Lower lobe of right lung (tissue), 2 donors: ENCODE results near the gene C12orf56. TPM values are rescaled to one million over a fixed set of nuclear protein-coding genes. Genes with fewer than 3 reads are reported as not detected.

Source experiments
- ATAC-seq, 2 donors: fragments of 200-7000 bp; cut with Tn5 transposase; one replicate each; pipeline ENCODE4 v1.9.1; 2020 to 2022; ENCODE audit warnings: mild to moderate bottlenecking in 2 of 2, moderate library complexity in 2 of 2
- DNase-seq: peaks from one replicate; pipeline ENCODE4 v3.0.0-alpha.2; 2020
- H3K27ac ChIP-seq: fragments of 200-600 bp; one replicate; pipeline ENCODE4 v1.8.0; 2022
- H3K27me3 ChIP-seq: fragments of 200-600 bp; one replicate; pipeline ENCODE4 v1.8.0; 2022; ENCODE audit warnings: low read depth
- H3K36me3 ChIP-seq: fragments of 200-600 bp; one replicate; pipeline ENCODE4 v1.8.0; 2022; ENCODE audit warnings: mild to moderate bottlenecking
- H3K4me1 ChIP-seq: fragments of 200-600 bp; one replicate; pipeline ENCODE4 v1.8.0; 2022
- H3K4me3 ChIP-seq: fragments of 200-600 bp; one replicate; pipeline ENCODE4 v1.8.0; 2022; ENCODE audit warnings: mild to moderate bottlenecking
- H3K9me3 ChIP-seq: fragments of 200-600 bp; one replicate; pipeline ENCODE4 v1.8.0; 2022
- CTCF ChIP-seq: fragments of 200-600 bp; IDR thresholded peaks from one replicate; pipeline ENCODE4 v1.8.0; 2022; ENCODE audit warnings: antibody characterized with exemption, mild to moderate bottlenecking
- intact Hi-C: fragments of 100-400 bp; cut with DNase I; formaldehyde crosslinking; loops from one replicate; pipeline ENCODE4 v1.11.0; 2022
- total RNA-seq: library from RNA; stranded (reverse); fragmentation: NEBNext Ultra II Directional; extraction: Animal tissue kit (Norgen Biotek cat#: 25700); gene quantifications from one replicate; pipeline ENCODE4 v1.2.1, GENCODE V29; 2021
- donor health status: DM: no; HTN: yes; CAD: no; lungs with severe emphysema.

Gene C12orf56
- total RNA-seq, 1 donor from 2014 or later: not detected

DNA sequence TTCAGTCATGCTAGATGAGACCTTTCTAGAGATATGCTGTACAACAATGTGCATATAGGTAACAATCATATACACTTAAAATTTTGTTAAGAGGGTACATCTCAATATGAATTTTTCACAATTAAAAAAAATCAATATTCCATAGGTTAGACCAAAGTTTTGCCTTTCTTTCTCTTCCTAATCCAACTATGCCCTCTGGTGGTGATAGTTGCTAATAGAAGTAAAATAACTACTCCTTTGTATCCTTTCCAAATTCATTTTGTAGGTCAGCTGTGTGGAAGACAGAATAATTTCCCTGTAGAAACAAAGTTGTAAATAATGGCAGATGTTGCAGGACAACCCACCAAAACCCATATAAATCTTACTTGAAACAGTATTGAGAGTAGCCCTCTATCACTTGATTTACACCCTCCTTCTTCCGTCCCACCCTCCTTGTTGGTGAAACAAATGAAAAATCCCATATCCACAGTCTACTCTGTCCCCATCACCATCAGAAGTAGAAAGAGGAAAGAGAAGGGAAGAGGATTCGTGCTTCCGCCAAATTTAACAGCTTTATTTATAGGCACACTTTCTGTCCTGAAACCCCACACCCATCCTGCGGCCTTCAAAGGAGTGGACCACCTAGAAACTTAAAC lies 134.3 kb downstream of the C12orf56 start:
- intact Hi-C loops: loop anchor here (5.0 kb wide), 1 partner anchor 419 kb away; no protein-coding TSS in a partner anchor
- peak in 1 of 2 donors; percentile 54 for ATAC-seq
- no peak for DNase-seq
- no peak overlapping the region for H3K4me3 ChIP-seq
- peaks cover 6% of the 10 kb centered on the region for H3K4me1 ChIP-seq
- no peaks in the 10 kb centered on the region for H3K9me3 ChIP-seq
- H3K27ac ChIP-seq: no peak overlapping the region
- no peaks in the 10 kb centered on the region for H3K27me3 ChIP-seq
- TF ChIP-seq CTCF: peak; percentile 71
- no peaks in the 10 kb centered on the region for H3K36me3 ChIP-seq

GRCh38 chr12:64255249-64255648 lies 135.3 kb downstream of the C12orf56 start:
- Histone ChIP-seq H3K9me3 (no peaks in the 10 kb centered on the region), H3K4me3 (no peak overlapping the region), H3K4me1 (peaks cover 6% of the 10 kb centered on the region), H3K27ac (no peak overlapping the region), H3K27me3 (no peaks in the 10 kb centered on the region), H3K36me3 (no peaks in the 10 kb centered on the region)
- TF ChIP-seq CTCF: no peak
- intact Hi-C loops: loop anchor here (5.0 kb wide), 1 partner anchor 418 kb away; no protein-coding TSS in a partner anchor
- DNase-seq (no peak), ATAC-seq (no peak)

DNA sequence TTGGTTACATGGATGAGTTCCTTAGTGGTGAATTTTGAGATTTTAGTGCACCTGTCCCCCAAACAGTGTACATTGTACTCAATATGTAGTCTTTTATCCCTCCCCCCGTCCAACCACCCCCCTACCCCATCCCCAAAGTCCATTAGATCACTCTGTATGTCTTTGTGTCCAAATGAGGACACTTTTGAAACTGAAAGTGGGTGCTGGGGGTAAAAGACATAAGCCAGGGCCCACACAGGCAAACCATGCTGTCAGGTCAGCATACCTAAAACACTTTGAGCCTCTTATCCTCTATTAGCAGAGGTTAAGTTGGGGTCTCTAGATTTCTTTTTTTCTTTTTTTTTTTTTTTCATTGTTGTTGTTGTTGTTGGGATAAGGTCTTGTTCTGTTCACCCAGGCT lies 137.2 kb downstream of the C12orf56 start:
- DNase-seq: no peak
- no peaks in the 10 kb centered on the region for H3K9me3 ChIP-seq
- TF ChIP-seq CTCF: no peak
- no peak for ATAC-seq
- no peaks in the 10 kb centered on the region for H3K27me3 ChIP-seq
- no peak overlapping the region for H3K4me3 ChIP-seq
- peaks cover 6% of the 10 kb centered on the region for H3K4me1 ChIP-seq
- intact Hi-C loops: no loop called here
- H3K27ac ChIP-seq: peak overlapping the region; percentile 18
- H3K36me3 ChIP-seq: no peaks in the 10 kb centered on the region

DNA sequence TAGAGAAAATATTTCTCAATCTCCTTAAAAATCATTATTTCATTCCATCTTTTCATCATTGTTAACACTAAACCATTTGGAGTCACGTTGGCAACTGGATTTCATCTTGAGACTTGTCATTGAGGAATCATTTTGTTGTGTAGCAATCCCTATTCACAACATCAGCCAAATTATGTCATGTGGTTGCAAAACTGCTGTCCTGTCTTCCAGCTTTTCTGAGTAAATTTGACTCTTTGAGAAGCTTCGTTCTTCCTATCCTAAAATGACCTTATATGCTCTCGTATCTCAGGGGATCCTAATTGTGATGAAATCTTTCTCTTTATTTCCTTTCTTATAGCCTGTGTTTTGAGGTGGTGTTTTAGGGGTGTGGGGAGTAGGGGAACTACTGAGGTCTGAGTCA lies 137.9 kb downstream of the C12orf56 start:
- Histone ChIP-seq H3K4me3 (no peak overlapping the region), H3K27me3 (no peaks in the 10 kb centered on the region), H3K9me3 (no peaks in the 10 kb centered on the region), H3K36me3 (no peaks in the 10 kb centered on the region), H3K4me1 (peaks cover 6% of the 10 kb centered on the region), H3K27ac (peak overlapping the region; percentile 18)
- DNase-seq: no peak
- intact Hi-C loops: no loop called here
- no peak for TF ChIP-seq CTCF
- peak; percentile 43 to 61 for ATAC-seq

DNA sequence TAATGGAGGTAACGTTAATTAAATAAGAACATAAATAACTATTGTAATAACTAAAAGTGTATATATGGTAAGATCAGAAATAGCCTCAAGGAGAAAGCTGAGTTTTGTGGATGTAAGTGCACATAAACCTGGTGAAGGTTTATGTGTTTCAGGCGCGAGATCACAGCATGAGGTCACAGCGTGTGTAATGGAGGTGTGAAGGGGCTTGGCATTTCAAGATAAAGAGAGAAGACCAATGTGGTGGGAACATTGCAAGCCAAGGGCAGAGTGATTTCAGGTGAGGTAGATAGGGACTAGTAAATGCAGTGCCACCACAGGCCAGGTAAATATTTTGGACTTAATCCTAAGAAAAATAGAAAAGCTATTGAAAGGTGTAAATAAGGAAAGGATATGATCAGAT lies 146.7 kb downstream of the C12orf56 start:
- Histone ChIP-seq H3K36me3 (no peaks in the 10 kb centered on the region), H3K9me3 (no peaks in the 10 kb centered on the region), H3K4me1 (no peaks in the 10 kb centered on the region), H3K27me3 (no peaks in the 10 kb centered on the region), H3K27ac (no peak overlapping the region), H3K4me3 (no peak overlapping the region)
- no peak for ATAC-seq
- DNase-seq: no peak
- intact Hi-C loops: no loop called here
- TF ChIP-seq CTCF: no peak
